Body of pancreas (tissue), 4 donors: ENCODE measurements around the gene SPIRE1.

Experiments
- POLR2A ChIP-seq, 3 donors: fragments of 450-650 bp; IDR thresholded peaks; one replicate each; pipeline ENCODE4 v1.6.1; 2016; ENCODE audit warnings: antibody characterized with exemption in 3 of 3, mild to moderate bottlenecking in 2 of 3
- TF ChIP-seq, protein P1 (sequence below), 7 experiments: fragments of 450-650 bp in 4 of 7; fragments of 200-600 bp in 3 of 7; sonication (generic) in 3 of 7; IDR thresholded peaks; one replicate each; pipeline ENCODE4 v1.5.1; 2016 to 2019; ENCODE audit warnings: antibody characterized with exemption in 7 of 7

GRCh38 chr18:12470382-12471075 lies 187.4 kb downstream of the SPIRE1 start:
- TF ChIP-seq POLR2A (IDR thresholded peaks at IDR 0.05) = no peak
- TF ChIP-seq, protein P1, sequence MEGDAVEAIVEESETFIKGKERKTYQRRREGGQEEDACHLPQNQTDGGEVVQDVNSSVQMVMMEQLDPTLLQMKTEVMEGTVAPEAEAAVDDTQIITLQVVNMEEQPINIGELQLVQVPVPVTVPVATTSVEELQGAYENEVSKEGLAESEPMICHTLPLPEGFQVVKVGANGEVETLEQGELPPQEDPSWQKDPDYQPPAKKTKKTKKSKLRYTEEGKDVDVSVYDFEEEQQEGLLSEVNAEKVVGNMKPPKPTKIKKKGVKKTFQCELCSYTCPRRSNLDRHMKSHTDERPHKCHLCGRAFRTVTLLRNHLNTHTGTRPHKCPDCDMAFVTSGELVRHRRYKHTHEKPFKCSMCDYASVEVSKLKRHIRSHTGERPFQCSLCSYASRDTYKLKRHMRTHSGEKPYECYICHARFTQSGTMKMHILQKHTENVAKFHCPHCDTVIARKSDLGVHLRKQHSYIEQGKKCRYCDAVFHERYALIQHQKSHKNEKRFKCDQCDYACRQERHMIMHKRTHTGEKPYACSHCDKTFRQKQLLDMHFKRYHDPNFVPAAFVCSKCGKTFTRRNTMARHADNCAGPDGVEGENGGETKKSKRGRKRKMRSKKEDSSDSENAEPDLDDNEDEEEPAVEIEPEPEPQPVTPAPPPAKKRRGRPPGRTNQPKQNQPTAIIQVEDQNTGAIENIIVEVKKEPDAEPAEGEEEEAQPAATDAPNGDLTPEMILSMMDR (IDR thresholded peaks at IDR 0.05) = no peak
